ENCODE measurements around the gene HAL. TPM values are rescaled to one million over a fixed set of nuclear protein-coding genes. Genes with fewer than 3 reads are reported as not detected.

The HAL gene
- total and polyA plus RNA-seq, 2 of the 8 experiments (the other 6 are each of a cell fraction or from before 2014, with no cell fraction given) = 0.12 to 0.17 TPM

DNA sequence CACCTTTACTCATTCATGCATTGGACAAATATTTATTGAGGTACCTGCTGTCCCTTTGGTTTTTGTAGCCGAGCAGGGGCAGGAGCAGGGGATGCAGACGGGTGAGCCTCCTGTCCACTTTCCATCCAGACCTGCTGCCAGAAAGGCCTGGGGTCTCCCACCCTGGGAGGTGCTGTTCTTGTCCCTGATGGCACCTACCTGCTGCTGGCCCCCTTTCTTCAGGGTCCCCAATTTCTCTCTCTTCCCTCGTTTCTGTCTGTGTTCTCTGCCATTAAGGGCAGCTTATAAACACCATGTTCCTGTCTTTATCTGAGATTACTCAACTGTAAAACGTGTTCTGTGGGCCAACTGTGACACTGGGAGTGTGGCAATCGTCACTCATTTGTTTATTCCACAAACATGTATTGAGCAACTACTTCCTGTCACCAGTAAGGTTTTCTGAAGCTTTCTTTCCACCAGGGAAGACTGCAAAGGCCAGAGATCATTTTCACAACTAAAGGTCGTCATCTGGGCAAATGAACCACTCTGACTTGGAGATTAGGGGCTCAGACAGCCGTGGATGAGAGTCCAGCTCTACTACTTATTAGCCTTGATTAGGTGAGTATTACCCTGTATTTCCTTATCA is at the start of gene HAL (continued):
- no peak for TF ChIP-seq RAD21 (IDR thresholded peaks at IDR 0.05 in 1 of 2, conservative IDR thresholded peaks at IDR 0.05 in 1 of 2; ENCODE audit: low read depth in 2 of 2, low read length in 2 of 2)
- TF ChIP-seq, protein P1, sequence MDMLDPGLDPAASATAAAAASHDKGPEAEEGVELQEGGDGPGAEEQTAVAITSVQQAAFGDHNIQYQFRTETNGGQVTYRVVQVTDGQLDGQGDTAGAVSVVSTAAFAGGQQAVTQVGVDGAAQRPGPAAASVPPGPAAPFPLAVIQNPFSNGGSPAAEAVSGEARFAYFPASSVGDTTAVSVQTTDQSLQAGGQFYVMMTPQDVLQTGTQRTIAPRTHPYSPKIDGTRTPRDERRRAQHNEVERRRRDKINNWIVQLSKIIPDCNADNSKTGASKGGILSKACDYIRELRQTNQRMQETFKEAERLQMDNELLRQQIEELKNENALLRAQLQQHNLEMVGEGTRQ (IDR thresholded peaks at IDR 0.05; ENCODE audit: low read length) = no peak
- TF ChIP-seq YY1 (IDR thresholded peaks at IDR 0.05; ENCODE audit: low read depth, low read length) = no peak
- no peak for TF ChIP-seq CBX8 (IDR thresholded peaks at IDR 0.05; ENCODE audit: borderline replicate concordance, low read depth, low read length)
- TF ChIP-seq TAF1 (IDR thresholded peaks at IDR 0.05; ENCODE audit: low read depth, low read length) = no peak
- TF ChIP-seq KDM5A (IDR thresholded peaks at IDR 0.05; ENCODE audit: low read length) = no peak
- no peak for TF ChIP-seq BACH1 (IDR thresholded peaks at IDR 0.05; ENCODE audit: low read length)
- TF ChIP-seq KDM1A (IDR thresholded peaks at IDR 0.05; ENCODE audit: borderline replicate concordance, low read length) = no peak
